Activated CD8-positive, alpha-beta memory T cell treated with anti-CD3 and anti-CD28 coated beads, Interleukin-2, amount 50 U/mL, for 24 hours (primary cell): Measurements from ENCODE around the gene LCOR.
"Not testable (repeated sequence)": the region's sequence is repeated elsewhere in the genome, so short reads cannot be mapped to it uniquely, and the experiment has no call there.

ENCODE experiments used
- DNase-seq: peaks from one replicate; pipeline ENCODE4 v3.0.0-alpha.2; 2020; ENCODE audit errors: extremely low read depth

Gene LCOR

GRCh38 chr10:96831867-96832720, at the start of gene LCOR:
Gene LCOR (plus strand): TSS chr10:96832298. CDS start chr10:96949058, 116,760 bp downstream.
- DNase-seq: peak; percentile 51

- no peak for DNase-seq
Observed at GRCh38 chr10:96784253-96784652, 47.8 kb upstream of the LCOR start.

- no peak for DNase-seq
Observed at GRCh38 chr10:96789571-96790108, 42.5 kb upstream of the LCOR start.

GRCh38 chr10:96791902-96792301, 40.2 kb upstream of the LCOR start:
- no peak for DNase-seq

- DNase-seq: no peak
Observed at GRCh38 chr10:96794836-96795733, 37.0 kb upstream of the LCOR start.

- DNase-seq: no peak
Observed at GRCh38 chr10:96797485-96797884, 34.6 kb upstream of the LCOR start.

- no peak for DNase-seq
Observed at GRCh38 chr10:96803288-96803664, 28.8 kb upstream of the LCOR start.

GRCh38 chr10:96814264-96814663, 17.8 kb upstream of the LCOR start:
- DNase-seq: no peak

- not testable (repeated sequence) for DNase-seq
Observed at GRCh38 chr10:96818971-96819370, 13.1 kb upstream of the LCOR start.

GRCh38 chr10:96820765-96821164, 11.3 kb upstream of the LCOR start:
- no peak for DNase-seq

- DNase-seq: no peak
Observed at GRCh38 chr10:96826438-96826837, 5.7 kb upstream of the LCOR start.

GRCh38 chr10:96828609-96829008, 3.5 kb upstream of the LCOR start:
- no peak for DNase-seq

GRCh38 chr10:96829029-96829773, 2.9 kb upstream of the LCOR start:
- no peak for DNase-seq

- peak; percentile 55 for DNase-seq
Observed at GRCh38 chr10:96830511-96831199, 1.4 kb upstream of the LCOR start.

- DNase-seq: no peak
Observed at GRCh38 chr10:96831200-96831866, 765 bp upstream of the LCOR start.

- peak; percentile 61 for DNase-seq
Observed at GRCh38 chr10:96832721-96833219, 672 bp downstream of the LCOR start.

GRCh38 chr10:96833220-96834001, 1.3 kb downstream of the LCOR start:
- no peak for DNase-seq

GRCh38 chr10:96834120-96834519, 2.0 kb downstream of the LCOR start:
- DNase-seq: no peak

GRCh38 chr10:96835899-96836298, 3.8 kb downstream of the LCOR start:
- no peak for DNase-seq

- DNase-seq: no peak
Observed at GRCh38 chr10:96838529-96838928, 6.4 kb downstream of the LCOR start.
